GM18508 (cell line): ENCODE results near the gene FAF1.

Experiments used
- ATAC-seq: cut with Tn5 transposase; IDR thresholded peaks from one replicate; pipeline ENCODE4 v1.9.1; 2021; ENCODE audit warnings: moderate number of reproducible peaks; ENCODE audit not compliant: insufficient read depth, unreplicated experiment

Gene FAF1

DNA sequence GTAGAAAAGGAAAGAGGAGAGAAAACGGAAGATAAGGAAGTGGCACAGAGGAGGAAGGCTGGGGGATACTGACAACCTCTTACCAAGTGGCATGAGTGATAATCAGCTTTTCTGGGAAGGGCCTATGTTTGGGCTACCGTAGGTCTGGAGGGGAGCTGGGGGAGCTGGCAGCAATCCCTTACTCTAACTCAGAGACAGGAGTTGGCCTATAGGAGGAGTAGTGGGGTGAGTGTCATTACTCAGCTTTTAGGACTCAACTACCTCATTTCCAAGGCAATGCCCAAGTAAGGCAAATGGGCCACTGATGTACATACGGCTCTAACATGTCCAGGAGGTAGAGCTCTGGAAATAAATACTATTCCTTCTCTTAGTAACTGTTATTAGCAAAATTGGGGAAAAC lies 488.1 kb downstream of the FAF1 start:
- no peak for ATAC-seq

DNA sequence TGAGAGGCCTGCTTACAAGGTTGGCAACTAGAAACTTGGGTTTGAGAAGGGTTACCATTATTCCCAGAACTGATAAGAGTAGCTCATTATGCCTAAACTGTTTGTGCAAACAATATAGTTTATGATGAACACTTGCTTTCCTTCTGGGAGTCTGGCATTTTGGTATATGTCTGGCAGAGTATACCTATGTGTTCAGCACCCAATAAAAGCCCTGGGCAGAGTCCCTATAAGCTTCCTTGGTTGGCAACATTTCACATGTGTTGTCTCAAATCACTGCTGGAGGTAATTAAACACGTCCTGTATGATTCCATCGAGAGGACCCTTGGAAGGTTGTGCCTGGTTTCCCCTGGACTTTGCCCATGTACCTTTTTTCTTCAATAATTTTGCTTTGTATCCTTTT lies 497.1 kb downstream of the FAF1 start:
- no peak for ATAC-seq

DNA sequence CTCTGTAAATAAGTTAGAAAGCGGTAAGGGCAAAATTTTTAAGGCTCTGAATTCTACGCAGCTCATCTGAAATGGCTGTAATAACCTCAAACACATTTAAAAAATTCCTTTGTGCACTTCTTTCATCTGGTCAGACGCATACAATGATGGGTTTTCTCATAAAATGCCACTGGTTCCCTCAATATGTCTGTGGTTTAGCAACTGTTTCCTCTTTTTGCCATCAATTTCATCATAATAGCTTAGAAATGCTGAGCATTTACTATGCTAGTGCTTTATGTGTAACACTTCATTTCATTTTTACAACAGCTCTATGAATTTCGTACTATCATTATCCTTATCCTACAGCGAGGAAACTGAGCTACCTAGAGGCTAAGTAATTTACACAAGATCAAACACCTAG lies 501.6 kb downstream of the FAF1 start:
- no peak for ATAC-seq

DNA sequence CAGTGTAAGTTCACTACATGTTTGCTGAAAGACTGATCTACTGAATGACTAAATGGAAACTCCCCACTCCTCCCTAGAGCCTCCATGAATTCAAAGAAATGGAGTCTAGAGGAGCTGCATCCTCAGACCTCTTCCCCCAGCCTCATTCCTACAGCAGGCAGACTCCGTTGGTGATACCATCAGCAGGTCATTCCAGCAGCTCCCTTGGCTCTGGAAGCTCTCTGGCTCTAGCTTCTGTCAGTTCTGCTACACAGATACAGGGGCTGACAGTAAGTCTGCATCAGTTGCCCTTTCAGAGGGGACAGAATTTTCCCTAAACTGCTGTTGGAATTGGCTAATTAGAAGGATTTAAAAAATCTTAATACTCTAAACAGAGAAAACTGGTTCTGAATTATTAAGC lies 505.2 kb downstream of the FAF1 start:
- no peak for ATAC-seq

DNA sequence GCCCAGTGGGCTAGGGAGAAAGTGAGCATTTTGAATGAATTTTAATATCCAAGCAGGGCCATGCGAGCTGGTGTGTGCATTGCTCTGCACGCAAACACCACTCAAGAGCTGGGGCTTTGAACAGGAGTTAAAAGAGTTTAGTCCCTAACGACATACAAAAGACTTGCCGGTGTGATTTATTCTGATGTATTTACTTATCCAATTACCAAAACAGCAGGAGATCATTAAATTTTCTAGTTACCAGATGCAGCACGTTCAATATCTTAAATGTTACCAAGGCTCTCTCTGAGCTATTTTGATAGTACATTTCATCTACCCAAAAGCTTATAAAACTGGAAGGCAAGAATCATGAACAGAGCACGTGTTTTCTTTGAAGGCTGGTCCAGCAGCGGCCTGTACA lies 506.8 kb downstream of the FAF1 start:
- no peak for ATAC-seq

DNA sequence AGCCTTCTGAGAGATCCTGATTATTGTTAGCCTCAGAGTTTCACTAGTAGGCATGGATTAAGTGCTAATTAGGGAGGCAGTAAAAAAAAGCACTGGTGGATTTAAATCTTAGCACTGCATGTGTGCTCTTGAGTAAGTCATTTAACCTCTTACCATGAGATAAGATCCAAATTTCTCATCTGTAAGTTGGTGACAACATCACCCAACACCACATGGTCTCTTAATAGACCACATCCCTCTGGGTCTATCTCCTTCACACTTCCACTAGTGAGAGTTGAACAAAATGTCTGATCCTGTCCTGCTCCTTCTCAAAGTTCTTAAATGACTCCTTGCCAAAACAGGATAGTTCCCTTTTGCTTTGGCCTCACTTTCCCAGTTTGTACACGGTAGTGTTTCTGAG lies 507.4 kb downstream of the FAF1 start:
- ATAC-seq: no peak

DNA sequence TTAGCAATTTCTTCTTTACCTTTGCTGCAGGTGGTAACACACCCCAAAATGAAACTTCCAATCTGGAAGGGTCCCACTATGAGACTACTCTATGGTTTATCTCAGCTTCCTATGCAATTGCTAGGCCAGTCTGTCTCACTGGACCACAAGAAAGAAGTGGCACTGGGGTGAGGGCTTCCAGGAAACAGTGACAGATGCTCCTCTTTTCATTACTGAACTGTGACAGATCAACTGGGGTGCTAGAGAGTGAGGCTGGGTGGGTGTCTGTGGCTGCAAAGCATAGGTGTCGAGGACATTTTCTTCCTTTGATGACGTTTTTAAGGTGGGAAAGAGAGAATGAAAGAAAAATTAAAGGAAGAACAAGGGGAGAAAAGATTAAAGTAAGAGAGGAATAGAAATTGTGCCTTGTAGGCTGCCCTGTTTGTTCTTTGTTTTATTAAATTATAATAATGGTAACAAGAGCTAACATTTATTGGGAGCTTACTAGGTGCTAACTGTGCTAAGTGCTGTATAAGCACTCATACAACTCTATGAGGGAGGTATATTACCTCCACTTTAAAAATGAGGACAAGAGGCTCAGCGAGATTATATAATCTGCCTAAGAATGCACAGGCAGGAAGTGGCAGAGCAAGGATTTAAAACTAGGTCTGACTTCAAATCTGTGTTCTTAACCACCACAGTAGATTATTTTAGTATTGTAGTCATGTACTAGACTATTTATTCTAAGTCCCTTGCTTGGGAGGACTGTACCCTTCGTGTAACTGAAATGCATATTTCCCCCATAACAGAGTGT lies 509.0 kb downstream of the FAF1 start:
- no peak for ATAC-seq

DNA sequence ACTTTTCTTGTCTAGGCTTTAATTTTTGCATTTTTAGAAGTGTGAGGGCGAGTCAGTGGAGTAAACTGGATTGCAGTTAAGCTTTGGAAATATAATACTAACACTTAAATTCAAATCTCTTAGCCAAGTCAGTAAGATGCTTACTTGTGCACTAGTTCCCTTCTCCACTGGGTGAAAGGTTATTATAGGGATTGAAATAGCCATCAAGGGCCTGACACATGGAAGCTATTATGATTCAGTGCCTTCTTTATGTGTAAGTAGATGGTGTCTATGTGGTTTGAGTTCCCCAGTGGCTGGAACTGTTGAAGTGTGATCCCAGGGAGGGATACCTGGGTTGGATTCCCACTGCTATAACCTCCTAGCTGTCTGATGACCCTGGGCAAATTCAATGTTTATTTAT lies 512.1 kb downstream of the FAF1 start:
- no peak for ATAC-seq

DNA sequence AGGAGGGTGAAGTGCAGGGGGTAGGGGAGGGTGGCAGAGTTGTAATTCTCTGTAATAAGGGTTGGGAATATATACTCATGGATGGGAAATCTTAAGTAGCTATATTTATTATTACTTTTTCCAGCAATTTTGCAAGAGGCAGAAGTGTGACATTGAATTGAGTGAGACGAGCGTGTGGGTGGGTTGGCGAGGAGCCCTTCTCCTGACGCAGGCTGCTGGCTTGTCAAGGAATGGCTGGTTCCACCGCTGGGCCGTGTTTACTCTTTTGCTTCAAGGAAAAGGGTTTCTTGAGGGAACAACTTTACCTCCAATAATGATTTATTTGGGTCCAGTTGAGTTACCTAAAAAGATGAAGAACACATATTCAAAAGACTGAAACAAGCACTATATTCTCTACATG lies 518.9 kb downstream of the FAF1 start:
- ATAC-seq: no peak

DNA sequence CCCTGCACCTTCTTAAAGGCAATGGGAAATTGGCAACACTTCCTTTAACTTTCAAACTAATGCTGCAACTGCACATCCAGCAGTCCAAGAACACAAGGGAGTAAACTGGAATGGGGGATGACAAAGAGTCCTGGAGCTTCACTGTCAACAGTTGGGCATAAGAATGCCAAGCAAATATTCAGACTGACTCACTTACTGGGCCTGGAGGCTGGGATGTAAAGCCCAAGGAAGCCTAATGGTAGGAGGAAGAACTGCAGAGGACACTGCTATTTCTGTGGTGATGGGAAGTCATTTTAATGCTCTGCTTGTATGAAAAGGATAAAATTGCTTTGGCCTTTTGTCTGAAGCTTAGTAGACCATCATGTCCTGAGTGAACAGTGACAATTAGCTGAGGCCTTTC lies 521.1 kb downstream of the FAF1 start:
- ATAC-seq: no peak

DNA sequence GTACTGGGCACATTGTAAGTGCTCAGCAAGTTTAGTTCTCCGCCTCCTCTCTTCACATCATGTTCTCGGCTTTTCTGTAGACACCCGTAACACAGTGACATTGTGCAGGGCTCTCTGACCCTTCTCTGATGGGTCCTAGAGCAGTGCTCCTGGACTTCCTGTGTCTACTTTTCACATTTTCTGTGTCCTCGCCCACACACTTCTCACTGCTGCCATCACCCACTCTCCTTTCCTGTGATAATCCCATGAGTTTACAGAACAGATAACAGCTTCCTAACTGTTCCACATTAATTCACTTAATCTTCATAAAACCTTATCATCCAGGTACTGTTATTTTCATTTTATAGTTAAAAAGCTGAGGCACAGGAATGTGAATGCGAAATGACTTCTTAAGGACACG lies 523.6 kb downstream of the FAF1 start:
- no peak for ATAC-seq

DNA sequence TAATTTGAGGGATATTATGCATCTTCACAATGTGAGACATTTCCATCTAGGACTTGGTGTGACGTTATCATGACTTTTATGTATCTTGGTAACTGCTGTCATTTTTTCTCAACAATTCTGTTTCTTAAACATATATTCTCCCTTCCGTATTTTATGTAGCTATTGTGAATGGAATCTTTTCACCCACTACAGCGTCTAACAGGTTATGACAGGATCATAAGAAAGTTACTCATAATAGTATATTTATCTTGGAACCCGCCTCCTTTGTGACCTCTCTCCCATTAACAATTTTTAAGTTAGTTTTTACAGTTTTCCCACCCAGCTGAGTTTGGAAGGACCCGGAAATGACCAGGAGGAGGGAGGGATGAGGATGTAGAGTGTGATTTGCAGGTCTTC lies 530.1 kb downstream of the FAF1 start:
- no peak for ATAC-seq

DNA sequence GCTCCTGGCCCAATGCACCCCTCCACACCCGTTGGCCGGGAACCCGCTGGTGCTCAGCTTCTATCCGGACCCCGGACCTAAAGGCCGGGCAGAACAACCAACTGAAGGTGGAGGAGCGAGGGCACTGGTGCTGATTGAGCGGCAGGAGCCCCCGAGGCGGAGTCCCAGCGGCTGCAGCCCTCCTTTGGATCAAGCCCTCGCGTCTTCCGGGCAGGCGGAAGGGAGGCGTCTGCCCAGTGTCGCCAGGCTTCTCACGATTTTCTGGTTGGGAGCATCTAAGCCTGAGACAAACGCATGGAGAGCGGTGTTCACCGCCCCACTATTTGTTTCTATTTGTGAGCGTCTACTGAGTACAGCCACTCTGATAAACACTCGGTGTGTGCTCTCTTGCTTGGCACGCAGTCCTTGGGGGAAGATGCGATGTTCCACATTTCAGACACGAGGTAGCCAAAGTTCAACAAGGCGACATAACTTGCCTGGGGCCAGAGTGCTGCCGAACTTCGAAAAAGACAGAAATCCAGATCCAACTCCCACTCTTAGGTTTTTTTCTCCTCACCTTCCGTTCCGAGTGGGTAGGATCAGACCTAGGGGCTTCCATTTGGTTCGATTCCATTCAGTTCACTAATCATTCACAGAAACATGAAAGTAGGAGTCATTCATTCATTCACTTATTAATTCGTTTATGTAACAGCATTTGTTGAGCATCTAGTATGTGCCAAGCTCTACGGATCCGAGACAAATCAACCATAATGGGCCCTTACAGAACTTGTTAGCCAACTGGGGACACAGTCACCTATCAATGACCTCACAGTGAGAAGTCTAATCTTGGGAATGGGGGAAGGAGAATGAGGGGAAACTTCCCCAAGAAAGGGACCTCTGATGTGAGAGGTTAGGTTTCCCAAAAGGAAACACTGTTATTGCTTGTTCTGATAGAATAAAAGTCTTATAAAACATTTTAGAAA lies 532.0 kb downstream of the FAF1 start:
- ATAC-seq: no peak

DNA sequence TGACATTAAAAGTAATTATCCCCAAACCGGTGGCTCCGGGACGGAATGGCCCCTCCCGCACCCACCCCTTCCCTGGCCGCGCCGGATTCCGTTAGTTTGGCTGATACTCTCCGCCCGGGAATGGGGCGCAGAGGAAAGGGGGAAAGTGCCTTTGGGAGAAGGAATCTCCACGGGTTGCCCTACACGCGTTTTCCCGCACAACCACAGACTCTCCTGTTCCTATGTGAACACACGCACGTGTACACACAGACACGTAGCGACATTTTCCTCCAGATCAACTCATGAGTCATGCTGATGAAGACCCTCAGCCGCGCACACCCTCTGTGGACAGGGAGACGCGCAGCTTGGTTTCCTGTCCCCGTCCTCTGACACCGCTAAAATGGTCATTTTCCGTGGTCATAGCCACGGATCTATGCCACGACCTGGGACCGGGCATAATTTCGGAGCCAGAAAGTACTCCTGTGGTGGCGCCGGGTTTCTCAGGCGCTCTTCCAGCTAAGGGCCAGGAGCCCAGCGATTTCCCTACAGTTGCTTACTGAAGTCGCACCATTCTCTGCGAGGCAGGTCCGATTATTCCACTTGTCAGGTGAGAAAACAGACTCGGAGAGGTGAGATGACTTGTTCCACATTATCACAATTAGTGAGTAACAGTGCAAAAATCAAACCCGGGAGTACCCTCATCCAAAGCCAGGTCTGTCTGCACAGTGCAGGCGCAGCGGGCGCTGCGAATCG lies 532.8 kb downstream of the FAF1 start:
- no peak for ATAC-seq

DNA sequence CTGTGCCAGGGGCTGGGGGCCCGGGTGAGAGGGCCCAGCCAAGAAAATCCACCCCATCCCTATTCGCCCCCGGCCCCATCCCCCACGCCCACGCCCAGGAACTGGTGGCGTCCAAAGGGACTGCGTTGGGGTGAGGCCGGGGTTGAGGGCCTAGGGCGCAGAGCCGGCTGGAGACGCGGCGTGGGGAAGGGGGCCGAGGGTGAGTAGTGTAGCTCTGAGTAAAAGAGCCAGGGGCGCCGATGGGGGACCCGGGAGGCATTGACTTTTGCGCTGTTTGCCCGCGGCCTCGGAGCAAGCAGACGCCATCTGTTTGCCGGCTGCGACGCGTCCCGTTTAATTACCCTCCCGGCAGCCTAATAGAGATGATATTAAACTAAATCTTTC lies 533.4 kb downstream of the FAF1 start:
- no peak for ATAC-seq

DNA sequence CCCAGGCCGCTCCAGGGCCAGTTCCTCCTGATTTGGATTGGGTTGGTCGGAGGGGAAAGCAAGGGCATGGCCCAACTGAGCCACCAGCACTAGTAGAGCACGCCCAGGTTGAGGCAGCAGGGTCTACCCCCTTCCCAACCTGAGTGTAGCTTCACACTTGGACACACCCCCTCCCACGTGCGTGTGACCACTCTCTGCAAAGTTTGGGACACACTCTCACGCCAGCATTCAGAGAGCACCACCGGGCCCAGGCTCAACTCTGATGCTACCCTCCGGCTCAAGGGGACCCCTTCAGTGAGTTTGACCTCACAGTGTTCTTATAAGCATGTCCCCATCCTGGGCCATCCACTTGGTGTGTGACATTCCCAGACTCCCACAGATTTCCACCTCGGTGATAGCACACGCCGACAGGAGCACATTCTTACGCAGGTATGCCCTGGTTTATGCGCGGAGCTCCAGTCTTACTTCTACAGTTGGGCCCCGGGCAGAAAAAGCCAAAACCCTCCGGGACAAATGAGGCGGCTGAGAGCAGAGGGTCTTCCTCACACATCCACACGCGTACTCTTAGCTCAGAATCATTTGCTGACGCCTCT lies 533.9 kb downstream of the FAF1 start:
- no peak for ATAC-seq

DNA sequence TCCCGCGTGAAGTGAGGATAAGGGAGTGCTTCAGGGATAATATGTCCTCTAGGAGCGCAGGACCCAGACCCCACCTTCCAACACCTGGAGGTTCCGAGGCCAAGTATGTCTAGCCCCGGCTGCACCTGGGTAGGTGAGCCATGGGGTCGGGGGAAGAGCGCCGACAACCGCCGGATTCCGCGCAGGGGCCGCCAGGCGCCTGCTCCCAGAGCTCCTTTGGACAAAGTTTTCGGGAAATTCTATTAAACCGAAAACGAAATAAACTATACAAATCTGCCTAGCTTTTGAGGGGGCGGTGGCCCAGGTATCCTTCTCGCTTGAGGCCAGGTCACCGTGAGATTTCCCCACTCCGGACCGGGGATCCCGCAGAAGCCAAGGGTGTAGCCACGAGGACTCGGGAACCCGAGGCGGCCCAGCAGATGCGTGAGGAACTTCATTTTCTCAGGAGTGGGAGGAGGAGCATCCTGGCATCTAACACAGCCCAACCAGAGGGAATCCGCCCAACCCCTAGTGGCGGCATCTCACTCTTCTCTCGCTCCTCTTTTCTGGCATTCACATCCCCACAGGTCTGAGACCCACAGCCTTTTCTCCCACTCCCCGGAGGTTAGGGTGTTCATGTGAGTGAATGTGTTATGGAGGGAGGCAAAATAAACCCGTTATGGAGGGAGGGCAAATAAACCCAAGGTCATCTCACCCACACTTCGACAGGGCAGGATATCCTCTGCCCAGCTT lies 534.5 kb downstream of the FAF1 start:
- ATAC-seq: no peak

DNA sequence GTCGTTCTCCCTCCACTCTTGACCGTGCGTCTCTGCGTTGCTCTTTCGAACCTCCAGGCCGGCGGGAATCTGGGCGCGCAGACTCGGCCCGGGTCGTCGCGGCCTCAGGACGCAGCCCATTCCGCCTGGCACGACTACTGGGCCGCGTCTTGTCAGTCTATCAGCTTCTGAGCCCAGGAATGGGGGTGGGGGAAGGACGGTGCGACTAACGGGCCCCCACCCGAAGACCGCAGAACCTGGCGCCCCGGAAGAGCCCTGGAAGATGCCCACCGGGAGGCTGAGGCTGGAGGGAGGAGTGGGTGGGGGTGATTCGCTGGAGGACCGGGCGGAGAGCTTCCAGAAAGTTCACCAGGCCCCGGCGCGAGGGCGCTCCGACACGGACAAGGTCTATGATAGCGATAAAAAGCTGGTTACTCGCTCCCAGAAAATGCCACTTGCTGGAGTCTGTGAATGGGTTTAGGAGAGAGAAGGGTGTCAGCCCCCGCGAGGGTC lies 535.1 kb downstream of the FAF1 start:
- ATAC-seq: no peak

DNA sequence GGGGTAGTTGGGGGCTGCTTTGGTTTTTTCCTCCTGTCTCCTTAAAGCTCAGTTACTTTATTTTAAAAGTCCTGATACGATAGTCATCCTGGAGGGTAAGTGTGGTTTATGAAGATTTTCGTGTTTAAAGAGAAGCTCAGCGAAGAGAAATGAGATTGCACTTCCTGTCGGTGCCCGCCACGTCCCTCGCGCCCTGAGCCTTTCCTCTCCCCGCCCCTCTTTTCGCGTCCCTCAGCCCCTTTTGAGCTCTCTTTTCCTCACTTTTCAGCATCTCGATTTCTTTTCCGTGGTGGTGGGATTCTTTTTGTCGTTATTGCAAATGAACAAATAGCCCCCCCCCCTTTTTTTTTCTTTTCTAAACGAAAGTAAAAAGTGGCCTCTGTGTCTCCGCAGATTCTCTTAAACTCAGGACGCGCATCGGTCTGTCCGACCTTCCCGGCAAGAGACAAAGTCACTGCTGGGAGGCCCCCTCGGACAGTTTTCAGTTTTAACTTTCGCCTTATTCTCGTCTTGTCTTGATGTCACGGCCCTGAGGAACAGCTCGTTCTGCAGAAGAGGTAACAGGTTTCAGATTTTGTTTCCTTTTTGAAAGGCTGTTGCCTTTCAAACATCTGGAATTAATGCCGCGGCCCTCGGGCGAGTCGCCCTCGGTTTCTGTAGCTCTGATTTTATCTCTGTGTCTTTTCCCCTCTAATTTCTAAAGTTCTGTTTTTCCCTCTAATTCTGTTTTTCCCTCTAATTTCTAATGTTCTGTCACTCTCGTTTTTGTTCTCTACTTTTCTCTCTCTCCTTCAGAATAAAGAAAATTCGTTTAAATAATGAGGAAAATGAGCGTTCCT lies 535.8 kb downstream of the FAF1 start:
- ATAC-seq: no peak
